Measurements from ENCODE around the gene NACA2. TPM values are rescaled to one million over a fixed set of nuclear protein-coding genes. Genes with fewer than 3 reads are reported as not detected.

The NACA2 gene
- not detected for total RNA-seq
- polyA plus RNA-seq, result under 1 TPM in 1 of 3 donors, not detected in 2; 0.04 TPM
- long read RNA-seq, donor 1, result 0 reads
- long read RNA-seq, donor 2, result 0 reads

DNA sequence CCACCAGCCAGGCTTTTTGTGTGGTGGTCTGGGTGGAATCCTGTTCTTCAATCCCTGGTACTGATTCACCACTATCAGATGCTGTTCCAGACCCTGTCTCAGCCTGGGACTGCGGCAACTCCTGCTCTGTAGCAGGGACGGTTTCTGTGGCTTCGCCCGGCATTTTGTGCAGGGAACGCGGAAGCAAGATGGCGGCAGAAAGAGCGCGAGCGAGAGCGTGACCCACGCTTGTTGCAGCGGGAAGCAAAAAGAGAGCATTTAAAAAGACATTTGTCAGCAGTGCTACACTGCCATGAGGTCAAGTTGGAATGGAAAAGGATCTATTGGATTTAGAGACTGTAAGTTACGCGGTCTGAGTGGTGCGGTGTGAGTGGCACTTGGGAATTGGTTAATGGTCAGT is at the start of gene NACA2:
TSS of gene NACA2 (minus strand) at position 202 of the 400 bp plus-strand sequence. CDS start at position 163, 39 bp downstream.
- H3K36me3 ChIP-seq (ENCODE audit: insufficient read depth in 1 of 2, low read depth in 1 of 2), result no peaks in the 10 kb centered on the region
- 97% methylated on average over 16 of the region's 16 CpGs for WGBS, 3 donors
- no peak for DNase-seq
- TF ChIP-seq, protein P1, sequence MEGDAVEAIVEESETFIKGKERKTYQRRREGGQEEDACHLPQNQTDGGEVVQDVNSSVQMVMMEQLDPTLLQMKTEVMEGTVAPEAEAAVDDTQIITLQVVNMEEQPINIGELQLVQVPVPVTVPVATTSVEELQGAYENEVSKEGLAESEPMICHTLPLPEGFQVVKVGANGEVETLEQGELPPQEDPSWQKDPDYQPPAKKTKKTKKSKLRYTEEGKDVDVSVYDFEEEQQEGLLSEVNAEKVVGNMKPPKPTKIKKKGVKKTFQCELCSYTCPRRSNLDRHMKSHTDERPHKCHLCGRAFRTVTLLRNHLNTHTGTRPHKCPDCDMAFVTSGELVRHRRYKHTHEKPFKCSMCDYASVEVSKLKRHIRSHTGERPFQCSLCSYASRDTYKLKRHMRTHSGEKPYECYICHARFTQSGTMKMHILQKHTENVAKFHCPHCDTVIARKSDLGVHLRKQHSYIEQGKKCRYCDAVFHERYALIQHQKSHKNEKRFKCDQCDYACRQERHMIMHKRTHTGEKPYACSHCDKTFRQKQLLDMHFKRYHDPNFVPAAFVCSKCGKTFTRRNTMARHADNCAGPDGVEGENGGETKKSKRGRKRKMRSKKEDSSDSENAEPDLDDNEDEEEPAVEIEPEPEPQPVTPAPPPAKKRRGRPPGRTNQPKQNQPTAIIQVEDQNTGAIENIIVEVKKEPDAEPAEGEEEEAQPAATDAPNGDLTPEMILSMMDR (IDR thresholded peaks at IDR 0.05), result no peak
- no peak within 1 kb of the TSS for H3K4me3 ChIP-seq
- no peak for ATAC-seq
- peaks cover 0 to 10% (median 4%) of the 10 kb centered on the region in 3 donors for H3K27me3 ChIP-seq (ENCODE audit: insufficient read depth in 3 of 3, low read length in 2 of 3)
- no peaks in the 10 kb centered on the region for H3K4me1 ChIP-seq
- H3K27ac ChIP-seq, result no peak within 1 kb of the TSS
- intact Hi-C loops (cut with DNase I), result no loop called here
- no peaks in the 10 kb centered on the region for H3K9me3 ChIP-seq

DNA sequence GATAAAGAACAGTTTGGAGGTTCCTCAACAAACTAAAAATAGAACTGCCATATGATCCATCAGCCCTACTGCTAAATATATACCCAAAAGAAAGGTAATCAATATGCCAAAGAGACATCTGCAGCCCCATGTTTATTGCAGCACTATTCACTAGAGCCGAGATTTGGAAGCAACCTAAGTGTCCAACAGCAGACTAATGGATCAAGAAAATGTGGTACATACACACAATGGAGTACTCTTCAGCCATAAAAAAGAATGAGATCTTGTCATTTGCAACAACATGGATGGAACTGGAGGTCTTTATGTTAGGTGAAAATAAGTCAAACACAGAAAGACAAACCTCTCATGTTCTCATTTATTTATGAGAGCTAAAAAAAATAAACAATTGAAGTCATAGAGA is 48.8 kb upstream of the NACA2 start:
- TF ChIP-seq, protein P1 (IDR thresholded peaks at IDR 0.05), result no peak
- ATAC-seq (no peak), DNase-seq (no peak)
- peaks cover 4% of the 10 kb centered on the region for H3K9me3 ChIP-seq
- H3K36me3 ChIP-seq (ENCODE audit: insufficient read depth in 1 of 2, low read depth in 1 of 2), result no peaks in the 10 kb centered on the region
- H3K27ac ChIP-seq, result no peak overlapping the region
- H3K4me3 ChIP-seq, result no peak overlapping the region
- intact Hi-C loops (cut with DNase I), result loop anchor here in 1 of 2 donors (10.0 kb wide), 1 partner anchor 195 kb away; no protein-coding TSS in a partner anchor
- H3K27me3 ChIP-seq (ENCODE audit: insufficient read depth in 3 of 3, low read length in 2 of 3), result no peaks in the 10 kb centered on the region
- no peaks in the 10 kb centered on the region for H3K4me1 ChIP-seq
- 85 to 90% (median 86%) methylated on average over 1 of the region's 1 CpG for WGBS, 3 donors

DNA sequence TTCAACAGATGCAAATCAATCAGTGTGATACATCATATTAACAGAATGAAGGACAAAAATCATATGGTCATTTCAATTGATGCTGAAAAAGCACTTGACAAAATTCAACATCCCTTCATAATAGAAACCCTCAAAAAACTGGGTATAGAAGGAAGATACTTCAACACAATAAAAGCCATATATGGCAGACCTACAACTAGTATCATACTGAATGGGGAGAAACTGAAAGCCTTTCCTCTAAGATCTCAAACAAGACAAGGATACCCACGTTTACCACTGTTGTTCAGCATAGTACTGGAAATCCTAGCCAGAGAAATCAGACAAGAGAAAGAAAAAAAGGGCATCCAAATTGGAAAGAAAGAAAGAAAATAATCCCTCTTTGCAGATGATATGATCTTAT is 47.1 kb upstream of the NACA2 start:
- no peaks in the 10 kb centered on the region for H3K27me3 ChIP-seq (ENCODE audit: insufficient read depth in 3 of 3, low read length in 2 of 3)

DNA sequence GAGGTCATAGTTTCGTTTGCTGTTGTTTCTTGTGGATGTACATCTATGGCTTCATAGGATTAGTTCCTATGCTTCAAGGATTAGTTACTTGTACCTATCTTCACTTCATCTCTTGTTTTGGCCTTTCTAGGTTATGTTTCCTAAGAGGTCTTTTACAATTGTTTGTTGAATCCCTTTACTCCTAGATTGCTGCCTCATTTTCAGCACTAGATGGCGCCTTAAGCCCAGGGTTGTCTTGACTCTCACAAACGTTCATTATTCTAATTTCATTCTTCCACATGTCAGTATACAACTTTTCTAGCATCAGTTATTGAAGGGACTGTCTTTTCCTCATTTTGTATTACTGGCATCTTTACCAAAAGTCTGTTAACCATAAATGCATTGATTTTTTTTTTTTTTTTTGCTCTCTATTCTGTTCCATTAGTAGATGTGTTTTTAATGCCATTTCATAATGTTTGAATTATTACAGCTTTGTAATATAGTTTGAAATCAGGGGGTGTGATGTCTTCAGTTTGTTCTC is 45.0 kb upstream of the NACA2 start:
- Histone ChIP-seq H3K27ac (no peak overlapping the region), H3K4me1 (no peaks in the 10 kb centered on the region), H3K36me3 (ENCODE audit: insufficient read depth in 1 of 2, low read depth in 1 of 2) (no peaks in the 10 kb centered on the region), H3K9me3 (peaks cover 4% of the 10 kb centered on the region), H3K27me3 (ENCODE audit: insufficient read depth in 3 of 3, low read length in 2 of 3) (no peaks in the 10 kb centered on the region), H3K4me3 (no peak overlapping the region)
- WGBS, 3 donors, result 10 to 13% (median 13%) methylated on average over 3 of the region's 3 CpGs
- intact Hi-C loops (cut with DNase I), result loop anchor here in 1 of 2 donors (10.0 kb wide), 1 partner anchor 199 kb away; no protein-coding TSS in a partner anchor
- DNase-seq, result no peak
- ATAC-seq, result no peak
- TF ChIP-seq, protein P1 (IDR thresholded peaks at IDR 0.05), result peak; percentile 26

More for the DNA sequence above, 47.1 kb upstream of the NACA2 start:
- H3K4me3 ChIP-seq, result no peak overlapping the region
- 37 to 54% (median 40%) methylated on average over 1 of the region's 1 CpG for WGBS, 3 donors
- intact Hi-C loops (cut with DNase I), result loop anchor here in 1 of 2 donors (10.0 kb wide), 1 partner anchor 197 kb away; no protein-coding TSS in a partner anchor
- H3K27ac ChIP-seq, result no peak overlapping the region
- DNase-seq (no peak), ATAC-seq (no peak)
- H3K4me1 ChIP-seq, result no peaks in the 10 kb centered on the region
- H3K9me3 ChIP-seq, result peaks cover 4% of the 10 kb centered on the region
- H3K36me3 ChIP-seq (ENCODE audit: insufficient read depth in 1 of 2, low read depth in 1 of 2), result no peaks in the 10 kb centered on the region
- TF ChIP-seq, protein P1 (IDR thresholded peaks at IDR 0.05), result no peak

All from psoas muscle (tissue), 8 donors.